Measurements from ENCODE around the gene COLEC12. TPM values are rescaled to one million over a fixed set of nuclear protein-coding genes. Genes with fewer than 3 reads are reported as not detected.

The COLEC12 gene
- total RNA-seq, 1 donor from 2014 or later = 11.6 TPM

GRCh38 chr18:415617-416612 lies 84.6 kb downstream of the COLEC12 start:
- FAIRE-seq (peak; percentile 92), DNase-seq (ENCODE audit: low read depth) (peak; percentile 89)
- Histone ChIP-seq H2AFZ (ENCODE audit: low read depth, low read length) (no peak overlapping the region), H3K79me2 (ENCODE audit: insufficient read depth, low read length) (no peaks in the 10 kb centered on the region), H3K9ac (ENCODE audit: low read length) (peak overlapping the region; percentile 76), H3K27me3 (ENCODE audit: insufficient read depth, low read length) (no peaks in the 10 kb centered on the region), H3K36me3 (ENCODE audit: insufficient read depth, low read length) (no peaks in the 10 kb centered on the region), H4K20me1 (ENCODE audit: insufficient read depth, low read length) (no peaks in the 10 kb centered on the region), H3K4me2 (ENCODE audit: low read length) (peak overlapping the region; percentile 82), H3K4me3 (ENCODE audit: insufficient read depth, low read depth, low read length) (peak overlapping the region; percentile 19), H3K9me3 (ENCODE audit: insufficient read depth, low read depth, low read length) (no peaks in the 10 kb centered on the region), H3K27ac (ENCODE audit: low read depth, low read length) (peak overlapping the region; percentile 95), H3K4me1 (ENCODE audit: insufficient read depth, low read length) (peaks cover 30% of the 10 kb centered on the region)
- H3K4me1 Mint-ChIP-seq (ENCODE audit: low read depth, unreplicated experiment) = peaks cover 38% of the 10 kb centered on the region
- no peaks in the 10 kb centered on the region for H3K27me3 Mint-ChIP-seq (ENCODE audit: low read depth, unreplicated experiment)
- TF ChIP-seq EZH2 (IDR thresholded peaks at IDR 0.05; ENCODE audit: insufficient read depth, low read length) = no peak
- no peak for TF ChIP-seq CTCF (IDR thresholded peaks at IDR 0.05; ENCODE audit: insufficient read depth, low read depth, low read length)
- H3K4me3 Mint-ChIP-seq (ENCODE audit: unreplicated experiment) = peak overlapping the region; percentile 67
- H3K9me3 Mint-ChIP-seq (ENCODE audit: unreplicated experiment) = peaks cover 2% of the 10 kb centered on the region
- H3K36me3 Mint-ChIP-seq (ENCODE audit: low read depth, unreplicated experiment) = peaks cover 4% of the 10 kb centered on the region
- H3K27ac Mint-ChIP-seq (ENCODE audit: unreplicated experiment) = peak overlapping the region; percentile 91

GRCh38 chr18:415047-415446 lies 85.5 kb downstream of the COLEC12 start:
- peak overlapping the region; percentile 76 for H3K9ac ChIP-seq (ENCODE audit: low read length)
- peaks cover 2% of the 10 kb centered on the region for H3K9me3 Mint-ChIP-seq (ENCODE audit: unreplicated experiment)
- H3K36me3 Mint-ChIP-seq (ENCODE audit: low read depth, unreplicated experiment) = peaks cover 4% of the 10 kb centered on the region
- H3K4me3 ChIP-seq (ENCODE audit: insufficient read depth, low read depth, low read length) = no peak overlapping the region
- H3K27me3 ChIP-seq (ENCODE audit: insufficient read depth, low read length) = no peaks in the 10 kb centered on the region
- no peaks in the 10 kb centered on the region for H3K79me2 ChIP-seq (ENCODE audit: insufficient read depth, low read length)
- H3K27ac ChIP-seq (ENCODE audit: low read depth, low read length) = peak overlapping the region; percentile 95
- H4K20me1 ChIP-seq (ENCODE audit: insufficient read depth, low read length) = no peaks in the 10 kb centered on the region
- no peak overlapping the region for H2AFZ ChIP-seq (ENCODE audit: low read depth, low read length)
- H3K4me2 ChIP-seq (ENCODE audit: low read length) = peak overlapping the region; percentile 82
- TF ChIP-seq EZH2 (IDR thresholded peaks at IDR 0.05; ENCODE audit: insufficient read depth, low read length) = no peak
- TF ChIP-seq CTCF (IDR thresholded peaks at IDR 0.05; ENCODE audit: insufficient read depth, low read depth, low read length) = no peak
- no peak overlapping the region for H3K4me3 Mint-ChIP-seq (ENCODE audit: unreplicated experiment)
- peaks cover 25% of the 10 kb centered on the region for H3K4me1 ChIP-seq (ENCODE audit: insufficient read depth, low read length)
- FAIRE-seq = peak; percentile 17
- peaks cover 32% of the 10 kb centered on the region for H3K4me1 Mint-ChIP-seq (ENCODE audit: low read depth, unreplicated experiment)
- DNase-seq (ENCODE audit: low read depth) = no peak
- peak overlapping the region; percentile 91 for H3K27ac Mint-ChIP-seq (ENCODE audit: unreplicated experiment)
- H3K36me3 ChIP-seq (ENCODE audit: insufficient read depth, low read length) = no peaks in the 10 kb centered on the region
- H3K27me3 Mint-ChIP-seq (ENCODE audit: low read depth, unreplicated experiment) = no peaks in the 10 kb centered on the region
- no peaks in the 10 kb centered on the region for H3K9me3 ChIP-seq (ENCODE audit: insufficient read depth, low read depth, low read length)
